Fibroblast of villous mesenchyme (primary cell): Measurements from ENCODE around the gene STK10. TPM values are rescaled to one million over a fixed set of nuclear protein-coding genes. Genes with fewer than 3 reads are reported as not detected.

Experiments used
- DNase-seq: peaks from one replicate; pipeline ENCODE4 v3.0.0-alpha.2; 2010; ENCODE audit warnings: low read depth
- H3K4me3 ChIP-seq: 2 replicates; pipeline ENCODE4 v1.5.1; 2011; ENCODE audit warnings: low read depth, mild to moderate bottlenecking, low read length
- CTCF ChIP-seq: IDR thresholded peaks from 2 replicates; pipeline ENCODE4 v1.5.1; 2012; ENCODE audit warnings: low read depth, mild to moderate bottlenecking, low read length; ENCODE audit not compliant: insufficient read depth
- total RNA-seq: library from RNA; depleted of rRNA; stranded (reverse); fragments of >200 nt; gene quantifications from 2 replicates; pipeline ENCODE4 v1.2.3, GENCODE V29; 2012

STK10 gene
- total RNA-seq, 1 donor: 32.4 TPM

DNA sequence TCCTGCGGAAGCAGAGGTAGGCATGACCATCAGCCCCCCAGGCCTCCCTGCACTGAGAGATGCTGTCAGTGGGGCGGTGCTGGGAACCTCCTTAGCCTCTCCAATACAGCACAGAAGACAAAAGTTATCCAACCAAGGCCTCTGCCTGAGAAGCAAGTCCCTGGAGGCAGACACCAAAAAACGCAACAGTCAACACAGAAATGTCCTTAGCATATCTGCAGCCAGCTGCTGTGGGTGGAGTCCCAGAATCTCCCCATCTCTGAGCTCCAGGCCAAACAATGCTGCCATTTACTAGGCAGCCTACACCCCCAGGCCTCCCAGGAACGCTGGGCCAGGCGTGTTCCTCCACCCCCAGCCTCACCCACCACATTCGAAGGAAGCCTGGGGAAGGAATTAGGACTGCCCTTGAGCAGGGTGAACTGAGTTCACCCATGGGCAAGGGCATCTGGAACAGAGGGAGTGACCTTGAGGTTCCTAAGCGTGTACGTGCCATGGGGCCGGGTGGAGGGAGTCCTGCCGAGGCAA is 43.7 kb downstream of the STK10 start:
- H3K4me3 ChIP-seq: no peak overlapping the region
- peak; percentile 66 for DNase-seq
- TF ChIP-seq CTCF: no peak

DNA sequence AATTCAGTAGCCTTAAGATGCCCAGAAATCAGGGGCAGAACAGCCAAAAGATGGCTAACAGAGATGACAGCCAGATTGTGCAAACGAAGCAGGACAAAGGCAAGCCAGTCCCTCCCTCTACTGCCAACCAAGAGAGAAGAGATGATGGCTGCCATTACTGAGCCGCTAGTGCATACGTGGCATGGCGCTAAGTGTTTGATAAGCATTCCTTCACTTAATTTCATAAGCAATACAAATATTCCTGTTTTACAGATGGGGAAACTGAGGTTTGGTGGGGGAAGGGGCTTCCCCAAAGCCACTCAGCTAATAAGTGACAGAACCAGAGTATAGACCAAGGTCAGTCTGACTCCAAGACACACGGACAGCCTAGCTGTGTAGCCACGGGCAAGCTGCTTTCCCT is 44.1 kb downstream of the STK10 start:
- no peak for DNase-seq
- TF ChIP-seq CTCF: no peak
- H3K4me3 ChIP-seq: no peak overlapping the region

- no peak overlapping the region for H3K4me3 ChIP-seq
- TF ChIP-seq CTCF: no peak
- peak; percentile 79 for DNase-seq
Observed at GRCh38 chr5:172142709-172143215, 45.3 kb downstream of the STK10 start.

DNA sequence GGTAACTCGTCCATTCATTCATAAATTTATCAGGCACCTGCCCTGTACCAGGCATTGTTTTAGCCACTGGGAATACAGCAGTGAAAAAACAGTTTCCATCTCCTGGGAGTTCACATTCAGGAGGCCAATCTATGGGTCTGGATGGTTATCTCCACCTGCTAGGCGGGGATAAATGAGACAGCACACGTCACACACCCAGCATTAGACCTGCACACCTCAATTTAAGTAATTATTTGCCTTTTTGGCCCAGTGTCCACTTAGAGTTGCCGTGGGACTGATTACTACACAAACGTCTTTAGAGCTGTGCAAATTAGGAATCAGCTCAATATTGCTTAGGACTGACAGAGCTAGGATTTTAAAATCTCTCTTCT is 46.1 kb downstream of the STK10 start:
- no peak for DNase-seq
- no peak for TF ChIP-seq CTCF

DNA sequence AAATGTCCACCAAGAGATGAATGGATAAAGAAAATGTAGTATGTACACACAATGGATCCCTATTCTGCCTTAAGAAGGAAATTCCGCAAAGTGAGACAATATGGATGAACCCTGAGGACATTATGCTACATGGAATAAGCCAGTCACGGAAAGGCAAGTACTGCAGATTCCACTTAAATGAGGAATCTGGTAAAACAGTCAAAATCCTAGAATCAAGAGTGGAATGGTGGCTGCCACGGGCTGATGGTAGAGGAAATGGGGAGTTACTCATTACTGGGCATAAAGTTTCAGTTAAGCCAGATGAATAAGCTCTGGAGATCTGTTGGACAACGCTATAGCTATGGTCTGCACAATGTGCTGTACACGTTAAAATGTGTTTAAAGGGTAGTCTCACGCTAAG is 47.2 kb downstream of the STK10 start:
- DNase-seq: peak; percentile 29
- no peak for TF ChIP-seq CTCF
- no peak overlapping the region for H3K4me3 ChIP-seq

More for the DNA sequence above, 46.1 kb downstream of the STK10 start:
- no peak overlapping the region for H3K4me3 ChIP-seq

- no peak for TF ChIP-seq CTCF
- DNase-seq: no peak
- no peak overlapping the region for H3K4me3 ChIP-seq
Observed at GRCh38 chr5:172140120-172140519, 47.9 kb downstream of the STK10 start.

DNA sequence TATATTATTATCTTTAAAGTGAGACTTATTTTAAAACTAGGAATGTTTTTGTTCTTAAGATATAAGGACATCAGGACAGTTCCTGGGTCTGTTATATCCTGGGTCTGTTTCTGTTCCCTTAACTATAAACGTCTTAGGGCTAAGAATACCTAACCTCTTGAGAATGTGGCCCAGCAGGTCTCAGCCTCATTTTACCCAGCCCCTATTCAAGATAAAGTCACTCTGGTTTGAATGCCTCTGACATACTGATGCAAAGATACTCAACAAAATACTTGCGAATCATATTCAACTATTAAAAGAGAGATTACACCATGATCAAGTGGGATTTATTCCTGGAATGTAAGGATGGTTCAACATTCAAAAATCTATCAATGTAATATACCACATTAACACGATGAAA is 51.0 kb downstream of the STK10 start:
- no peak for DNase-seq
- TF ChIP-seq CTCF: no peak
- no peak overlapping the region for H3K4me3 ChIP-seq
